GM19043 (cell line): ENCODE measurements around the gene HES4.
A peak's percentile ranks its signal among the peaks of the same experiment; 100 is the strongest.
"Not testable (repeated sequence)": the region's sequence is repeated elsewhere in the genome, so short reads cannot be mapped to it uniquely, and the experiment has no call there.

Experiments
- ATAC-seq: cut with Tn5 transposase; IDR thresholded peaks from one replicate; pipeline ENCODE4 v1.9.1; 2021; ENCODE audit warnings: low read depth; ENCODE audit not compliant: unreplicated experiment

The HES4 gene

GRCh38 chr1:1019122-1019999 lies 19.5 kb upstream of the HES4 start:
- ATAC-seq, result peak; percentile 60

- not testable (repeated sequence) for ATAC-seq
Observed at GRCh38 chr1:1018321-1018685, 18.4 kb upstream of the HES4 start.

DNA sequence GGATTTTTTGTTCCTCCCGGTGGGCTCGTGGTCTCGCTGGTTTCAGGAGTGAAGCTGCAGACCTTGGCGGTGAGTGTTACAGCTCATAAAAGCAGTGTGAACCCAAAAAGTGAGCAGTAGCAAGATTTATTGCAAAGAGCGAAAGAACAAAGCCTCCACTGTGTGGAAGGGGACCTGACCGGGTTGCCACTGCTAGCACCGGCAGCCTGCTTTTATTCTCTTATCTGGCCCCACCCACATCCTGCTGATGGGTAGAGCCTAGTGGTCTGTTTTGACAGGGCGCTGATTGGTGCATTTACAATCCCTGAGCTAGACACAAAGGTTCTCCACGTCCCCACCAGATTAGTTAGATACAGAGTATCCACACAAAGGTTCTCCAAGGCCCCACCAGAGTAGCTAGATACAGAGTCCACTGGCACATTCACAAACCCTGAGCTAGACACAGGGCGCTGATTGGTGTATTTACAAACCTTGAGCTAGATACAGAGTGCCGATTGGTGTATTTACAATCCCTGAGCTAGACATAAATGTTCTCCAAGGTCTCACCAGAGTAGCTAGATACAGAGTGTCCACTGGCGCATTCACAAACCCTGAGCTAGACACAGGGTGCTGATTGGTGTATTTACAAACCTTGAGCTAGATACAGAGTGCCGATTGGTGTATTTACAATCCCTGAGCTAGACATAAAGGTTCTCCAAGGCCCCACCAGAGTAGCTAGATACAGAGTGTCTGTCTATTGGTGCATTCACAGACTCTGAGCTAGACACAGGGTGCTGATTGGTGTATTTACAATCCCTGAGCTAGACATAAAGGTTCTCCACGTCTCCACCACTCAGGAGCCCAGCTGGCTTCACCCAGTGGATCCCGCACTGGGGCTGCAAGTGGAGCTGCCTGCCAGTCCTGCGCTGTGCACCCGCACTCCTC lies 17.8 kb upstream of the HES4 start:
- ATAC-seq, result not testable (repeated sequence)

DNA sequence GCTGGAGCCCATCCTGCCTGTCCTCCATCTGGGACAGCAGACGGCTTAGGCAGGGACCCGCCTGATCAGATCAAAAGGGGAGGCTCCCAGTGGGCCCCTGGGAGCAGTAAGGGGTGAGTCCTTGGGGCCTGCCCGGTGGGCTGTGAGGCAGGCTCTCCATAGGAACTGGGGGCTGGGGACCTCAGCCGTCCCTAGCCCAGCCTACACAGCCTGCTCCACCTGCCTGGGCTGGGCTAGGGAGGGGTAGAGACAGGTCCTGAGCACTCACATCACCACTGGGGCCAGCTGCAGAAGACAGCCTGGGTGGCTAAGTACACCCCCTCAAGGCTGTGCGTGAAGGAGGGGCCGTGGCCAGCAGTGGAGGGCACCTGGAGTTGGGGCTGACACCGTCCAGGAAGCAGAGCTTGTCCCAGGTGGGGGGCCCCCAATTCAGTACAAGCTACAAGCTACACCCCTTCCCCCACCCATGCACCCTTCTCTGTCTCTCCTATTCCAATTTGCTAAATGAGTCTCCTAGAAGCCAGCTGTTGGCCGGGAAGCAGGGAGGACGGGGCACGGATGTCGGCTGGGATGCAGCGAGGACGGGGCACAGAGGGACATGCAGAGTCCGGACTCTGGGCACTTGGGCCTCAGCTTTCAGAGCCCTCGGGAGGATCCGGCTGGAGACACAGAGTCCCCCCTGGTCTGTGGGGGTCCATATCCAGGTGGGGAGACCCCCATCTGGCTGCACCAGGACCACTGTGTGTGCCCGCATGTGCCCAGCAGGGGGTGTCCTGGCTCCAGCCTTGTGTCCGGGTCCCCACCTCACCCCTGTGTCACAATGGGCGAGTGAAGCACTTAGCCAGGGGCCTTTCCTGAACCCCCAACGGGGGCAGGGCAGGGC lies 15.1 kb upstream of the HES4 start:
- no peak for ATAC-seq

- ATAC-seq, result no peak
Observed at GRCh38 chr1:1013922-1014648, 14.2 kb upstream of the HES4 start.

GRCh38 chr1:1013105-1013921 lies 13.4 kb upstream of the HES4 start, which contains the start of gene ISG15:
Gene ISG15 (plus strand): TSS chr1:1013497. CDS start chr1:1013574, 77 bp downstream.
- peak; percentile 86 for ATAC-seq

DNA sequence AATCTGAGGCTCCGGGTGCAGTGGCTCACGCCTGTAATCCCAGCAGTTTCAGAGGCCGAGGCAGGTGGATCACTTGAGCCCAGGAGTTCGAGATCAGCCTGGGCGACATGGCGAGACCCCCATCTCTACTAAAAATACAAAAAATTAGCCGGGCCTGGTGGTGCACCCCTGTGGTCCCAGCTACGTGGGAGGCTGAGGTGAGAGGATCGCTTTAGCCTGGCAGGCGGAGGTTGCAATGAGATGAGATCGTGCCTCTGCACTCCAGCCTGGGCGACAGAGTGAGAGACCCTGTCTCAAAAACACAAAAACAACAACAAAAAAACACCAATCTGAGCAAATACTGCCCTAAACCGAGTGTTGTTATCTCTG lies 12.8 kb upstream of the HES4 start:
- peak; percentile 13 for ATAC-seq

DNA sequence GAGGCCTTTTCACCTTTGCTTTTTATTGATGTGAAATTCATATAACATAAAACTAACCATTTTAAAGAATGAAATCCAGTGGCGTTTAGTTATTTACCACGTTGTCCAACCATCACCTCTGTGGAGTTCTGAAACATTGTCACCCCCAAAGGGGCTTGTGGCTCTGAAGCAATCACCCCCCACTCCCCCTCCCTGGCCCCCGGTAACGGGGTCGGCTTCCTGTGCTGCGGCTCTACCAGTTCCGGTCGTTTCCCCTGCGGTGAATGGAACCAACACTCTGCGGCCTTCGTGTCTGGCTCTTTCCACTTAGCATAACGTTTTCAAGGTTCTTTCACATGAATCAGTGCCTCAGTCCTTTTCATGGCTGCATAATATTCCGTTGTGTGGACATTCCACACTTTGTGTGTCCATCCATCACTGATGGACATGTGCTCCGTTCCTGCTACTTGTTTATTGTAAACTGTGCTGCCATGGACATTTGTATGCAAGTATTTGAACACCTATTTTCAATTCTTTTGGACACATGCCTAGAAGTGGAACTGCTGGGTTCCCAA lies 11.6 kb upstream of the HES4 start:
- no peak for ATAC-seq

DNA sequence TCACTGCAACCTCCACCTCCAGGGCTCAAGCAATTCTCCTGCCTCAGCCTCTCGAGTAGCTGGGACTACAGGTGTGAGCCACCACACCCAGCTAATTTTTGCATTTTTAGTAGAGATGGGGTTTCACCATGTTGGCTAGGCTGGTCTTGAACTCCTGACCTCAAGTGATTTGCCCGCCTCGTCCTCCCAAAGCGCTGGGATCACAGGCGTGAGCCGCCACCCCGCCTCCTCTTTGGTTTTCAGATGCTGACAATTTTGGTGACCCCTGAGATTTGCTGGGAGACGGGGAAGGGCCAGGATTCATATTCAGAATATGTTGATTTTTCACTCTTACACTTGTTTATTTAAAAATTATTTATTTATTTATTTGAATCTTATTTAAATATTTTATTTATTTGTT lies 10.2 kb upstream of the HES4 start:
- ATAC-seq, result not testable (repeated sequence)

GRCh38 chr1:1006305-1007159 lies 6.6 kb upstream of the HES4 start:
- ATAC-seq, result no peak

- ATAC-seq, result no peak
Observed at GRCh38 chr1:1005774-1006304, 5.9 kb upstream of the HES4 start.

DNA sequence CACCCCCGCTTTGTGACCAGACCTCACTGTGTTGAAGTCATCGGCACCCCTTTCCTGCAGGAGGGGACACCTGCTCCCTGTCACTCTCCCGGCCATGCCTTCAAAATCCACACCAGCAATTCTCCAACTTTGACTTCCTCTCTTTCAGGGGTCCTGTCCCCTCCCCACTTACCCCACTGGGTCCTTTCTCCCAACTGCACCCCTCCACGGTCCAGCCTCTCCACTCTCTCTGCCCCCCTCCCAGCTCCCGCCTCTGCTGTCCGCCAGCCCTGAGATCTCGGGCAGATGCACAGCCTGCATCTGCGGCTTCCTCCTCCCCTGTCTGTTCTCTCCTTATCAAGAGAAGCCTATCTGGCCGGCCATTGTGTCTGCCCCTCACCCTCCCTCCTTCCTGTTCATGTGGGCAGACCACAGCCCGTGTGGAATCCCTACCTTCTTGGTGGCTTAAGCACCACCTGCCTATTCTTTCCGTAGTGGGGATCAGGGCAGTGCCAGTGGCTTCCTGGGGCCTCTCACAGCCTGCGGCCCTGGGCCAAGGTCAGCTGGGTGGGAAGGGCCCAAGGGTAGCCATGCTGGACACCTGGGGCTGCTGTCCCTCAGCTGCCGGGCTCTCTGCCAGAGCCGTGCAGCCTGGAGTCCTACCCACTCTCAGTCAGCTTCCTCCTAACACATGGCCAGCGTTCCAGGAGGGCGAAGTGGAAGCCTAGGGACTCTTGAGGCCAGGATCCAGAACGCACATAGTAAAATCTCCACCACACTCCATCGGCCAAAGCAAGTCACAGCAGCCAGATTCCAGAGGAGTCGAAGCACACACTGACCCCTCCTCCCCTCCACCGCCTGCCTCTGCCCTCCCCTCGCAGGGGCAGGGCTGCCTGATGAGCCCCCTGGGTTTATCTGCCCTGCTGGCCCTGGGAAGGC lies 5.1 kb upstream of the HES4 start:
- no peak for ATAC-seq

DNA sequence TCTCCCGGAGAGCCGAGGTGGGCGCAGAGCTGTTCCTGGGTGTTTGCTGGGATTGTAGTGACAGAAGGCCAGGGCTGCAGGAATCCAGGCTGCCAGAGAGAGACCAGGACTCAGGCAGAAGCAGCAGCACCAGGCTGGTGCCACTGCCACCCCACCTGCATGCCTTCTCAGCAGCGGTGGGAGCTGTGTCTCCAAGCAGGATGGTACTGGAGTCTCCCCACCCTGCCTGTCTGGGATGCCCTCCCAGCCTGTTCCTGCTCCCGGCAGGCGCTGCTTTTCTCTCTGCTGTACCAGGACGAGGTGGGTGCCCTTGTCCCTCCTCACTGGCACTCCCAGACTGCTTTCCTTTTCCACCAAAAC lies 4.5 kb upstream of the HES4 start:
- ATAC-seq, result no peak

DNA sequence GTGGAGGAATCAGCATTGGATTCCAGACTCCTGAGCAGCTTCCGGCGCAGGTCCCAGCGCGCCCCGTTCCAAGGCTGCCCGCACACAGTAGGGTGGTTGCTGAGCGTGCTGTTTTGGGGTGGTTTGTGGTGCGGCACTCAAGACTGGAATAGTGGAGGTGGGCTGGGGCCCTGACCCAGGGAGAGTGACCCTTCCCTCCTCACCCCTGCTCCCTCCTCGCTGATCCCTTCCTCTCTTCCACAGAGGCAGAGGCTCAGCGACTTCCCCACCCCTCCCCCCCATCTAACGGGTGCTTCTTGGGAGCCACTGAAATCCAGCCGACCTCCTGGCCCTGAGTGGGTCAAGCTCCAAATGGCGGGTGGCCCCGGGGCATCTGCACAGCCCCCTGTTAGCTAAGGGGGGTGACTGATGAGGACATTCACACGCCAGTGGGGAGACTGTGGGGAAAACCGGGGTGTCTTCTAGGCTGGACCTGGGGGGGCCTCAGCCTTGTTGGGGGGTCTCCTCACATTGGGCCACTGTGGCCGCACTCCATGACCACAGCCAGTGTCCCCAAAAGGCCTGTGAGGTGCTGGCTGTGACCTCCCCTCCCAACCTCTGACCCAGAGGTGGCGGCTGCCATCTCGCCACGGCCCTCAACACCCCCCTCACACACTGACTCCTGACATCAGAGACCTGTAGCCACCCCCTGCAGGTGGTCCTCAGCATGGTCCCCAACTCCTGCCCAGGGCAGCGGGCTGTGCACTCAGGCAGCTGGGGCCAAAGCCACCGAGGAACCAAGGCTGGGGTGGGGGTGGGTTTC lies 3.9 kb upstream of the HES4 start:
- no peak for ATAC-seq

DNA sequence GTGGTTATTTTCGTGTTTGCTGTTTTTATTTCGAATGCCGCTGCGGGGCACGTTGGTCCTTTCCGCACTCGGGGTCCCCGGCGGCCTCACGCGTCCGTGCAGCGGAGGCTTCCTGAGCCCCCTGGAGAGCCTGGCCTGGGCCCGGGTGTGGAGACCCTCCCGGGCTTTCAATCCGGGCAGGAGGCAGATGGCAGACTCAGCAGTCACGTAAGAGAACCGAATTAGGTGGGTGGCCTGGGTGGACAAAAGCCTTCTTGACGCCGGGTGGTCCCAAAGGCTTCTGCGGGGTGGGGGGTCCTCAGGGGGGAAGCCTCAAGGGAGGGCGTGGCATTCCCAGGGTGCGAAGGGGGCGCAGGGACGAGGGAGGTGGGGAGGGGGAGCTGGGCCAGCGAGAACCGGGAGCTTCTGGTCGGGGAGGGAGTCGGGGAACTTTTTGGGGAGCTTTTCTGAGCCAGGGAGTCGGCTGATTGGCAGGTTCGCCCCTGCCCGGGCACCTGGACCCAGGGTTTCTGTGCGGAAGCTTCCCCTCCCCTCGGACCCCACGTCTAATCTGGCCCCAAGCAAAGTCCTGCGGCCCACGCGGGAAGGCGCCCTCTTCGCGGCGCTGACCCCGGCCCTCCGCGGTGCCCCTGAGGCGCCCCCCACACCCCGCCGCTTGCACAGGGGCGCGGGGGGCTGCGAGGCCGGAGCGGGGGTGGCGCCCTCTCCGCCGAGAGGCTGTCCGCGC lies 1.3 kb upstream of the HES4 start:
- ATAC-seq, result no peak
